IPS DF 6.9 (cell line): ENCODE data around the gene CNOT4.
"Not testable (repeated sequence)": the region's sequence is repeated elsewhere in the genome, so short reads cannot be mapped to it uniquely, and the experiment has no call there.

Experiments
- DNase-seq: peaks from one replicate; pipeline ENCODE4 v3.0.0-alpha.2; 2013; ENCODE audit warnings: low read depth, low spot score
- H3K27ac ChIP-seq: one replicate; pipeline ENCODE4 v1.5.1; 2013; ENCODE audit warnings: low read length, control low read depth
- H3K27me3 ChIP-seq: 2 replicates; pipeline ENCODE4 v1.6.1; 2013; ENCODE audit warnings: mild to moderate bottlenecking, low read length; ENCODE audit not compliant: control insufficient read depth, insufficient read depth
- H3K36me3 ChIP-seq: 2 replicates; pipeline ENCODE4 v1.6.1; 2013; ENCODE audit warnings: low read length; ENCODE audit not compliant: control insufficient read depth, insufficient read depth
- H3K4me1 ChIP-seq: 2 replicates; pipeline ENCODE4 v1.6.1; 2013; ENCODE audit warnings: low read length; ENCODE audit not compliant: control insufficient read depth, insufficient read depth
- H3K4me3 ChIP-seq: 2 replicates; pipeline ENCODE4 v1.5.1; 2013; ENCODE audit warnings: mild to moderate bottlenecking, low read length
- H3K9me3 ChIP-seq: 2 replicates; pipeline ENCODE4 v1.6.1; 2013; ENCODE audit warnings: low read length, inconsistent platforms; ENCODE audit not compliant: control insufficient read depth, insufficient read depth
- WGBS: extraction: QIAGEN DNeasy Blood & Tissue Kit; methylation state at CpG from one replicate; pipeline ENCODE4 v1.1.7; 2013; ENCODE audit warnings: mixed read lengths, missing lambda C conversion rate; ENCODE audit not compliant: insufficient read length, insufficient coverage; 5-methylcytosine and 5-hydroxymethylcytosine counted together

Gene CNOT4

DNA sequence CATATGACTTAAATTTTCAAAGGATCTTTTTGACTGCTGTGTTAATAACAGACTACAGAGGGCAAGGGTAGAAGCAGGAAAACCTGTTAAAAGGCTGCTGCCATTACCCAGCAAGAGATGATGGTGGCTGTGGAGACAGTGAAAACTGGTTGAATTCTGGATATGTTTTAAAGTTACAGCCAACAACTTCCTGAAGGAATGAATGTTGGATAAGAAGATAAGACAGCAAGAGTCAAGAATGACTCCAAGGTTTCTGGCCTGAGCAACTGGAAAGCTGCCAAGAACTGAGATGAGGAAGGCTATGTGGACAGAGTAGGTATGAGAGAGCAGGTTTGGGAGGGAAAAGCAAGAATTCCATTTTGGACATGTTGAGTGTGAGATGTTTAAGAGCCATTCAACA lies 19.1 kb downstream of the CNOT4 start:
- Histone ChIP-seq H3K4me1 (no peaks in the 10 kb centered on the region), H3K9me3 (no peaks in the 10 kb centered on the region), H3K36me3 (no peaks in the 10 kb centered on the region), H3K27ac (no peak overlapping the region), H3K4me3 (no peak overlapping the region), H3K27me3 (no peaks in the 10 kb centered on the region)
- DNase-seq: no peak

DNA sequence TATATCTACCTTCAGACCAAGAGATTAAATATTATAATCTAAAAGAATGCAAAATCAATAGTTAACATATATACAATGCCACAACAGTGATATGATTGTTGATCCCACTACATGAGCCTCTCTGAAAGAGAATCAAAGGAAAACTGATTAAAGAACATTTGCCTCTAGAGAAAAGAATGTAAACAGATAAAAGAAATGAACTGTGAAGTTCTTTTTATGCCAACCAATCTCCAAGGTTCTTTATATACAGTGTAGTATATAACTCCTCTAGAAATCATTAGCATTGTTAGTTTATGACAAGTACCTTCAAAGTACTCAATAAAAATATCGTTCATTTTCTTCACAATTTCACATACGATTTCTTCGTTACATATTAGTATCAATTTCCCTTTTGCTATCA lies 20.1 kb downstream of the CNOT4 start:
- Histone ChIP-seq H3K4me3 (no peak overlapping the region), H3K4me1 (no peaks in the 10 kb centered on the region), H3K27me3 (no peaks in the 10 kb centered on the region), H3K36me3 (no peaks in the 10 kb centered on the region), H3K27ac (no peak overlapping the region), H3K9me3 (no peaks in the 10 kb centered on the region)
- DNase-seq: no peak
- 100% methylated on average over 3 of the region's 3 CpGs for WGBS

DNA sequence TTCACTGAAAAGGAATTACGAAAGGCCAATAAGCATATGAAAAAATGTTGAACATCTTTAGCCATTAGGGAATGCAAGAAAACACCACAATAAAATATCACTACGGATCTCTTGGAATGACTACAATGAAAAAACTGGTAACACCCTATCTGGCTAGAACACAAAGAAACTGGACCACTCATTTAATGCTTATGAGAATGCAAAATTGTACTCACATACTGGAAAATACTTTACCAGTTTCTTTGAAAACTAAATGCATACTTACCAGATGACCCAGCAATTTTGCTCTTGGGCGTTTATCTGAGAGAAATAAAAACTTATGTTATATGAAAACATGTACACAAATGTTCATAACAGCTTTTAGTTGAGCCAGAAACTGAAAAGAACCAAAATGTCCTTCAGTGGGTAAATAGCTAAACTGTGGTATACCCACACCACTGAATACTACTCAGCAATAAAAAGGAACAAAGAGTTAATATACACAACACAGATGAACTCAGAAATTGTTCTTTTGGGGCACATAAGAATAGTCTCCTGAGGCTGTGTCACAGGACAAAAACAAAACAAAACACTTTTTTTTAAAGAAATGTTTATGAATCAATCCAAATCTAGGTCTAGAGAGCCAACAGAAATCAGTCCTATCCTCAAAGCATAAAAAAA lies 23.5 kb downstream of the CNOT4 start:
- no CpG with 5 or more reads among the region's 3 CpGs for WGBS
- Histone ChIP-seq H3K4me1 (no peaks in the 10 kb centered on the region), H3K36me3 (no peaks in the 10 kb centered on the region)

DNA sequence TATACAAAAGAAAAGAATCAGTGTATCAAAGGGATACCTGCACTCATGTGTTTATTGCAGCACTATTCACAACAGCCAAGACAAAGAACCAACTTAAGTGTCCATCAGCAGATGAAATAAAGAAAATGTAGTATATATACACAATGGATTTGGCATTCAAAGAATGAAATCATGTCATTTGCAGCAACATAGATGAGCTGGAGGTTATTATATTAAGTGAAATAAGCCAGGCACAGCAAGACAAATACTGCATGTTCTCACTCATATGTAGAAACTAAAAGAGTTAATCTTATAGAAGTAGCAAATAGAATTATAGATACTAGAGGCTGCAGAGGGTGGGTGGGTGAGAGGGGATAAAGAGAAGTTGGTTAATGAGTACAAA lies 28.3 kb downstream of the CNOT4 start:
- no peaks in the 10 kb centered on the region for H3K27me3 ChIP-seq
- H3K36me3 ChIP-seq: no peaks in the 10 kb centered on the region
- no peak overlapping the region for H3K27ac ChIP-seq
- H3K9me3 ChIP-seq: no peaks in the 10 kb centered on the region
- no peak overlapping the region for H3K4me3 ChIP-seq
- no peak for DNase-seq
- H3K4me1 ChIP-seq: no peaks in the 10 kb centered on the region

More for the DNA sequence above, 23.5 kb downstream of the CNOT4 start:
- Histone ChIP-seq H3K27me3 (no peaks in the 10 kb centered on the region), H3K4me3 (no peak overlapping the region), H3K27ac (no peak overlapping the region), H3K9me3 (no peaks in the 10 kb centered on the region)
- no peak for DNase-seq

DNA sequence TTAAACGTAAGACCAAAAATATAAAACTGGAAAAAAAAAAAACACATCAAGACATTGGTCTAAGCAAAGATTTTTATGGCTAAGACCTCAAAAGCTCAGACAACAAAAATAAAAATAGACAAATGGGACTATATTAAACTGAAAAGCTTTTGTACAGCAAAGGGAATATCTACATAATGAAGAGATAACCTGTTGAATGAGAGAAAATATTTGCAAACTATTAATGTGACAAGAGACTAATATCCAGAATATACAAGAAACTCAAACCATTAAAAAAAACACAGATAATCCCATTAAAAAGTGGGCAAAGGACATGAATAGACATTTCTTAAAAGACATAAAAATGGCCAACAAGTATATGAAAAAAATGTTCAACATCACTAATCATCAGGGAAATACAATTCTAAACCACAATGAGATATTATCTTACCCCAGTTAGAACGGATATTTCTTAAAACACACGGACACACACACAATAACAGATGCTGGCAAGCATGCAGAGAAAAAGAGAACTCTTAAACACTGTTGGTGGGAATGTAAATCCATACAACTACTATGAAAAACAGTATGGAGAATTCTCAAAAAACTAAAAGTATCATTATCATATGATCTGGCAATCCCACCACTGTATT lies 28.8 kb downstream of the CNOT4 start:
- no CpG with 5 or more reads among the region's 3 CpGs for WGBS
- Histone ChIP-seq H3K9me3 (no peaks in the 10 kb centered on the region), H3K27me3 (no peaks in the 10 kb centered on the region), H3K4me3 (no peak overlapping the region), H3K27ac (no peak overlapping the region), H3K4me1 (no peaks in the 10 kb centered on the region), H3K36me3 (no peaks in the 10 kb centered on the region)
- no peak for DNase-seq

DNA sequence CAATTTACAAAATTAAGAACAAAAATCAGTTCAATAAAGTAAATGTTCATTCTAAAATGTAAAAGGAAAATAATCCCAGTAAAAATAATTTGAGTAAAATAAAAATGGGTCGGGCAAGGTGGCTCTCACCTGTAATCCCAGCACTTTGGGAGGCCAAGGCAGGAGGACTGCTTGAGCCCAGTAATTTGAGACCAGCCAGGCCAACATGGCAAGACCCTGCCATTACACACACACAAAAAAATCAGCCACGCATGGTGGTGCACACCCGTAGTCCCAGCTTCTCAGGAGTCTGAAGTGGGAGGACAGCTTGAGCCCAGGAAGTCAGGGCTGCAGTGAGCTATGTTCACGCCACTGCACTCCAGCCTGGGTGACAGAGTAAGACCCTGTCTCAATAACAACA lies 34.4 kb downstream of the CNOT4 start:
- no peak for DNase-seq
- no peaks in the 10 kb centered on the region for H3K36me3 ChIP-seq
- WGBS: no CpG with 5 or more reads among the region's 4 CpGs
- no peak overlapping the region for H3K4me3 ChIP-seq
- no peaks in the 10 kb centered on the region for H3K4me1 ChIP-seq
- H3K27ac ChIP-seq: no peak overlapping the region
- no peaks in the 10 kb centered on the region for H3K9me3 ChIP-seq
- no peaks in the 10 kb centered on the region for H3K27me3 ChIP-seq

DNA sequence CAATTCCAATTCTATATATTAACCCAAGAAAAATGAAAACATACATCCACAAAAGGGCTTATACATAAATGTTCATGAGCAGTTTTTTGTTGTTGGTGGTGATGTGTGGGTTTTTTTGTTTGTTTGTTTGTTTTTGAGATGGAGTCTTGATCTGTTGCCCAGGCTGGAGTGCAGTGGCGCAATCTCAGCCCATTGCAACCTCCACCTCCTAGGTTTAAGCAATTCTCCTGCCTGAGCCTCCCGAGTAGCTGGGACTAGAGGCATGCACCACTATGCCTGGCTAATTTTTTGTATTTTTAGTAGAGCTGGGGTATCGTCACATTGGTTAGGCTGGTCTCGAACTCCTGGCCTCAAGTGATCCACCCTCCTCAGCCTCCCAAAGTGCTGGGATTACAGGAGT lies 40.2 kb downstream of the CNOT4 start:
- not testable (repeated sequence) for H3K4me3 ChIP-seq, H3K36me3 ChIP-seq, H3K9me3 ChIP-seq, H3K27ac ChIP-seq, H3K27me3 ChIP-seq, DNase-seq, H3K4me1 ChIP-seq
- WGBS: no CpG with 5 or more reads among the region's 4 CpGs

DNA sequence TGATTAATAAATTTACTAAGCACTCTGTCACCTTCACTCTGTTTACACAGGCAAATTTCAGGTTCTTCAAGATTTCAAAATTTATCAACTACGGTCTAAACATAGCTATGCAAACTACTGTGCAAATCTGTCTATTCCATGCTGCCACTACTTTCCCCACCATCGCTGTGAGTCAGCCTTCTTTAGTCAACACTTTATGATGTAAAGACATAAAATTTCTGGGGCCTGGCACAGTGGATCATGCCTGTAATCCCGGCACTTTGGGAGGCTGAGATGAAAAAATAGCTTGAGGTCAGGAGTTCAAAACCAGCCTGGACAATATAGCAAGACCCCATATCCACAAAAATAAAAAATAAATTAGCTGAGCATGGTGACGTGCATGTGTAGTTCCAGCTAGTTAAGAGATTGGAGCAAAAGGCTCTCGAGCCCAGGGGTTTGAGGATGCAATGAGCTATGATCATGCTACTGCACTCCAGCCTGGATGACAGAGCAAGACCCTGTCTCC lies 42.6 kb downstream of the CNOT4 start:
- WGBS: no CpG with 5 or more reads among the region's 5 CpGs
- DNase-seq: no peak
- no peak overlapping the region for H3K4me3 ChIP-seq
- H3K27ac ChIP-seq: no peak overlapping the region
- H3K27me3 ChIP-seq: no peaks in the 10 kb centered on the region
- H3K4me1 ChIP-seq: no peaks in the 10 kb centered on the region
- no peaks in the 10 kb centered on the region for H3K9me3 ChIP-seq
- H3K36me3 ChIP-seq: no peaks in the 10 kb centered on the region

DNA sequence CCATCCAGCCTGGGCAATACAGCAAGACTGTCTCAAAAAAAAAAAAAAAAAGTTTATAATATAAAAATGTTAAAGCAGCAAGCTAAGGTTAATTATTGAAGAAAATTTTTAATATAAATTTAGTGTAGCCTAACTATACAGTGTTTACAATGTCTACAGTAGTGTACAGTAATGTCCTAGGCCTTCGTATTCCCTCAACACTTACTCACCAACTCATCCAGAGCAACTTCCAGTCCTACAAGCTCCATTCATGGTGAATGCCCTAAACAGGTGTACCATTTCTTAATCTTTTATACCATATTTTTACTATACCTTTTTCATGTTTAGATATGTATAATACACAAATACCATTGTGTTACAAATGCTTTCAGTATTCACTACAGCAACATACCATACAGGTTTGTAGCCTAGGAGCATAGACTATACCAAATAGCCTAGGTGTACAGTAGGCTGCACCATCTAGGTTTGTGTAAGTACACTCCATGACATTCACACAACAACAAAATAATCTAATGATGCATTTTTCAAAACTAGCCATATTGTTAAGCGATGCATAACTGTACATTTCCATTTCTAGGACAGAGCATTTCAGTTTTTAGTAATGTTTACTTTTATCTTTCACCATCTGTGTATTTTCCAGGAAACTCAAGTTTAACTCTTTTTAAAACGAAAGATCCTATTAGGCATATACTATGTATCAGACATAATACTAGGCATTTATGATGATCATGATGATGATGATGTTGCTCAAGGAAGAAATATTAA lies 43.3 kb downstream of the CNOT4 start:
- Histone ChIP-seq H3K4me3 (no peak overlapping the region), H3K9me3 (no peaks in the 10 kb centered on the region), H3K27me3 (no peaks in the 10 kb centered on the region), H3K4me1 (no peaks in the 10 kb centered on the region), H3K27ac (no peak overlapping the region), H3K36me3 (no peaks in the 10 kb centered on the region)
- DNase-seq: no peak
- WGBS: no CpG with 5 or more reads among the region's 3 CpGs

DNA sequence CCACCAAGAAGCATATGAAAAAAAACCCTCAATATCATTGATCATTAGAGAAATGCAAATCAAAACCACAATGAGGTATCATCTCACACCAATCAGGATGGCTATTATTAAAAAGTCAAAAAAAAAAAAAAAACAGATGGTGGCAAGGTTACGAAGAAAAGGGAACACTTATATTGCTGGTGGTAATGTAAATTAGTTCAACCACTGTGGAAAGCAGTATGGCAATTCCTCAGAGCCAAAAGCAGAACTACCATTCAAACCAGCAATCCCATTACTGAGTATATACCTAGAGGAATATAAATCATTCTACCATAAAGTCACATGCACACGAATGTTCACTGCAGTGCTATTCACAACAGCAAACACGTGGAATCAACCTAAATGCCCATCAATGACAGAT lies 46.0 kb downstream of the CNOT4 start:
- Histone ChIP-seq H3K4me3 (no peak overlapping the region), H3K4me1 (no peaks in the 10 kb centered on the region), H3K27ac (no peak overlapping the region), H3K9me3 (no peaks in the 10 kb centered on the region), H3K36me3 (no peaks in the 10 kb centered on the region), H3K27me3 (no peaks in the 10 kb centered on the region)
- DNase-seq: no peak
- no CpG with 5 or more reads among the region's 3 CpGs for WGBS
